Caki2 (cell line): ENCODE measurements around the gene CLASP2. TPM values are rescaled to one million over a fixed set of nuclear protein-coding genes. Genes with fewer than 3 reads are reported as not detected.

Source experiments
- DNase-seq: peaks from one replicate; pipeline ENCODE4 v3.0.0-alpha.2; 2015; ENCODE audit warnings: low read depth
- in situ Hi-C: cut with HindIII; loops from 2 replicates; pipeline ENCODE4 v1.10.0; 2016; ENCODE audit warnings: low sequenced_read_pairs, low pct_unique_long_range_greater_than_20kb, mixed read lengths
- total RNA-seq: library from RNA; depleted of rRNA; stranded (reverse); fragments of >200 nt; shearing (Covaris generic); gene quantifications from 2 replicates; pipeline ENCODE4 v1.2.3, GENCODE V29; 2014; ENCODE audit warnings: low replicate concordance

Gene CLASP2
- total RNA-seq, 1 experiment from 2014 or later, result 14.5 TPM

DNA sequence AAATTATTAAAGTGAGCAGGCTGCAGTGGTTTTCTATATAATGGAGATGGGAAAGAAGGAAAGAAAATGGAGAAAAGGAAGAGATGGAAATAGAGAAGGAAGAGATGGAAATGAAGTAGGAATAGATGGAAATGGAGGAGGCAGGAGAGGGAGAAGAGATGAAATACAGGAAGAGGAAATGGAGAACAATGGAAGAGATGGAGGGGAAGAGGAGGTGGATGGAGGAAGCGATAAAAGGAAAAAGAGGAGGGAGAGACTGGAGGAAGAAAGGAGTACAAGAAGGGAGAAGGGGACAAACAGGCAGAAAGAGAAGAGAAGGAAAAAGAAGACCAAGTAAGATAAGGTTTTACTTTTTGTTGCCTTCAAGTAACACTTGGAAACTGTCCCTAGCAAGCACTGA lies 67.6 kb downstream of the CLASP2 start:
- in situ Hi-C loops, result no loop called here
- no peak for DNase-seq

DNA sequence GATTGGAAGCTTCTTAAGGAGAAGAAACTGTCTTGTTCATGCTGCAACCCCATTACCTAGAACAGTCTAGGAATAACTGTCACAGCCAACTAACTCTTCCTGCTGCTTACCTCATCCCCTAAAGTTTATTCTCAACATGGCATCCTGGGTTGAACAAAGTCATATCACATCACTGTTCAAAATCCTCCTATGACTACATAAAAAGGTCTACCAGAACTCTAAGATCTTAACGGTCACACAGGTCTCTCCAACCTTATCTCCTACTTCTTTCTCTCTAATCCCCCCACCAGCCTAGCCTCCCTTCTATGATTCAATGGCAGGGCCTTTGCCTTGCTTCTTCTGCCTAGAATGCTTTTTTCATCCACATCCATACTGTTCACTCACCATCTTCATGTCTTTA lies 69.3 kb downstream of the CLASP2 start:
- in situ Hi-C loops, result no loop called here
- DNase-seq, result no peak

GRCh38 chr3:33646406-33646805 lies 71.6 kb downstream of the CLASP2 start:
- in situ Hi-C loops, result no loop called here
- DNase-seq, result no peak

GRCh38 chr3:33645060-33645647 lies 72.9 kb downstream of the CLASP2 start:
- DNase-seq, result peak; percentile 40
- in situ Hi-C loops, result no loop called here

- no peak for DNase-seq
- in situ Hi-C loops, result no loop called here
Observed at GRCh38 chr3:33644582-33644981, 73.5 kb downstream of the CLASP2 start.

DNA sequence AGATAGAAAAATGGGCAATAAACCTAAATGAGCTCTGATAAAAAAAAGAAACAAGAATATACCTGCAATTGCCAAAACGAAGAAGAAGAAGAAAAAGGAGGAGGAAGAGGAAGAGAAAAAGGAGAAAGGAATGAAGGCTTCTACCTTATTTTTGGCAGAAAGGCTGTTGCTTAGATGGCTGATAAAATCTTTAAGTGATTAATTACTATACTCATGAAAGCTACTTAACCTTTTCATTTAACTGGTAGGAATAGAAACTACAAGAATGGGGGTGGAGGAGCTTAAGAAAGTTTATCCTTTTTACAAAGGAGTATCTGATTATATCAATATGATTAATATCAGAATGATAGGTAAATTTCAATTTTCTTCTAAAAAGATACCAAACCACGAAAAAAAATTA lies 75.2 kb downstream of the CLASP2 start:
- in situ Hi-C loops, result no loop called here
- DNase-seq, result no peak

GRCh38 chr3:33639889-33640288 lies 78.2 kb downstream of the CLASP2 start:
- no peak for DNase-seq
- in situ Hi-C loops, result no loop called here

- in situ Hi-C loops, result no loop called here
- DNase-seq, result no peak
Observed at GRCh38 chr3:33637482-33637881, 80.6 kb downstream of the CLASP2 start.

DNA sequence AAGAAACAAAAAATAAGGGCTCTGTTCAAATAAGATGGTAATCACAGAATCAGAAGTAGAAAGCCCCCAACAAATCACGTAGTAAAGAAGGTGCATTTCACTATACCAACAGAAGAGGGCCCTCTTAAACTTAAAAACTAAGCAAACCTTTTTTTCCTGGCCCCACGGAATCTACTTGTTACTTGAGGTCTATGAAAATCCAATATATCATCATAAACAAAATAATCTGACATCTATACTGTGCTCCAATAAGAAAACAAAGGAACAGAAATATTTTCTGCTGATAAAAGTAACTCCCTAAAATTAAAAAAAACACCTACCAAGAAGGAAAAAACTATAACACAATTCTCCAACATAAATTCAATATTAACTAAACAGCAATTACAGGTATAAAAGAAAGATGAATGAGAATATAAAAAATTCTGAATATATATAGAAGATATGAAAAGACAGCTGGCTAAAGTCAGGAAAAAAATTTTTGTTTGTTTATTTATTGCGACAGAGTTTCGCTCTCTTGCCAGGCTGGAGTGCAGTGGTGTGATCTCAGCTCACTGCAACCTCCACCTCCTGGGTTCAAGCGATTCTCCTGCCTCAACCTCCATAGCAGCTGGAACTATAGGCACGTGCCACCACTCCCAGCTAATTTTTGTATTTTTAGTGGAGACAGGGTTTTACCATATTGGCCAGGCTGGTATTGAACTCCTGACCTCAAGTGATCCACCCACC lies 81.8 kb downstream of the CLASP2 start:
- in situ Hi-C loops, result no loop called here
- DNase-seq, result peak; percentile 44

GRCh38 chr3:33634262-33634661 lies 83.8 kb downstream of the CLASP2 start:
- in situ Hi-C loops, result no loop called here
- no peak for DNase-seq

GRCh38 chr3:33629219-33629618 lies 88.8 kb downstream of the CLASP2 start:
- in situ Hi-C loops, result no loop called here
- no peak for DNase-seq

- DNase-seq, result no peak
- in situ Hi-C loops, result no loop called here
Observed at GRCh38 chr3:33624756-33625155, 93.3 kb downstream of the CLASP2 start.

- no peak for DNase-seq
Observed at GRCh38 chr3:33613041-33613440, 105.0 kb downstream of the CLASP2 start.

DNA sequence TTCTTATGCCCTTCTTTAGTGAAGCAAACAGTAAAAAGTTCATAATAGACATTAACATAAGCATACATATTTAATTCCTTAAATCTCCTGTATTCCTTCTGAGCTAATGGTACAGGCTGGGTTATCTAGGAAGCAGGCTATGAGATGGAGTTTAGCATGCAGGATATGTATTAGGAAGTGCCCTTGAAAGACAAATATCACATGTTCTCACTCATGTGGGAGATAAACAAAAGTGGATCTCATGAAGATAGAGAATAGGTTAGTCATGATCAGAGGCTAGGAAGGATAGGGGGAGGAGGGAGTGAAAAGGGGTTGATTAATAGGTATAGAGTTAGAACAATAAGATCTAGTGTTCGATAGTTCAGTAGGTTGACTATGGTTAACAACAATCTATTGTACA lies 105.4 kb downstream of the CLASP2 start:
- no peak for DNase-seq

More at GRCh38 chr3:33613041-33613440, 105.0 kb downstream of the CLASP2 start:
- in situ Hi-C loops, result no loop called here

GRCh38 chr3:33602829-33603228 lies 115.2 kb downstream of the CLASP2 start:
- no peak for DNase-seq
- in situ Hi-C loops, result no loop called here

More for the DNA sequence above, 105.4 kb downstream of the CLASP2 start:
- in situ Hi-C loops, result no loop called here

- no peak for DNase-seq
- in situ Hi-C loops, result no loop called here
Observed at GRCh38 chr3:33597257-33597689, 120.8 kb downstream of the CLASP2 start.

DNA sequence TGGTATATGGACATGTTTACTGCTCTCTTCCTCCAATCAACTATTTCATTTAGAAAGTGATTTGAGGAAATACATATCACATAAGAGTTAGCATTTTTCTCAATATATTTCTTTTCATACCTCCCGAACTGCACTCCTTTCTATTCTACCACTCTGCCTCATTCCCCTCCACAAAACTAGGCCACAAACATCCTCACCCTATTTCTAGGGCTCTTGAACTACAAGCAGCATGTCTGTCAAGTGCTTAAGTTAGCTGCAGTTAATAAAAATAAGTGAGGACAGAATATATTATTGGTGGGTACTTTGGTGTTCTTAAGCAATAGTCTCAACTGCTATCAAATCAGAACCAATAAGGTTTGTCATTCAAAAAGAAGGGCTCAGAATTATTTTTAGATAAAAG lies 125.1 kb downstream of the CLASP2 start:
- in situ Hi-C loops, result no loop called here
- no peak for DNase-seq

DNA sequence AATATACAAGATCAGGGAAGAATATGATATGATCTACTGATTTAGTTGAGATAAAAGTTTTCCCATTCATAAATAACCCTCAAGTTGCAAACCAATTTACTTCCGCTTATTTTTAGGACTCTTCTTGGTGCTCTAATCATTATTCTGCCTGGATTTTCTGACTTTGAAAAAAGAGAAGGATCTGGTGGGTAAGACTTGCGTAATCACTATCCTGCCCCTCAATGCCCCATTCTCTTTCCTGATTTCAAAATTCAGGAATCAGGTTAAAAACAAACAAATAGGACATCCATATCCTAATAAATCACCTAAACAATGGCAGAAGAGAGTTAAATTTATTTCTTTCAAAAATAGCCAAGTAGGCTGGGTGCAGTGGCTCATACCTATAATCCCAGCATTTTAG lies 127.5 kb downstream of the CLASP2 start:
- no peak for DNase-seq
- in situ Hi-C loops, result no loop called here

DNA sequence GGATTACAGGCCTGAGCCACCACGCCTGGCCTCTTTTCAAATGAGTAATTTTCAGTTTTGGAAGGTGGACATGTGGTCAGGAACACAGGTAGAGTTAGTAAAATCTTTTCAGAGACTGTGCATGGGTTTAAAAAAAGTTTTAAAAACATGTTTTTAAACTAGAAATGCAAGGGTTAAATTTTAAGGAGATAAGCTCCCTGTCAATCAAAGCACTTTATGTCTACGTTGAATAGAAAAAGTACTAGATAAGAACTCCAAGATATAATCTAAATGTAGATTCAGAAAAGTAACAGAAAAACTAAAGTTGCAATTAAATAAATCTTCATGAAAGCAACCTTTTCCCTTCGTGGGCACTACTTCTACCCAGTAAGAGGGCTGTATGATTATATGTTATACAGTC lies 131.7 kb downstream of the CLASP2 start:
- DNase-seq, result no peak
- in situ Hi-C loops, result no loop called here

DNA sequence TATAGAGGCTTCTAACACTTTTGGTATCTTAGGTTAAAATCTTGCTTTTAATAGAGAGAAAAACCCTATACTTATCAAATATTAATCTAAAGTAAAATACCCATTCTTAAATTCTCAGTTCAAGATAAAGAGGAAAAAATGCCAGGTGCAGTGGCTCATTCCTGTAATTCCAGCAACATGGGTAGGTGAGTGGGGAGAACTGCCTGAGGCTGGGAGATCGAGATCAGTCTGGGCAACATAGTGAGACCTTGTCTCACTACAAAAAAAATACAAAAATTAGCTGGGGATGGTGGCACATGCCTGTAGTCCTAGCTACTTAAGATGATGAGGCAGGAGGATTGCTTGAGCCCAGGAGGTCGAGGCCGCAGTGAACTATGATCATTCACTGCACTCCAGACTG lies 135.8 kb downstream of the CLASP2 start:
- in situ Hi-C loops, result no loop called here
- no peak for DNase-seq
